IPS-18c (cell line): ENCODE data around the gene PMEL.
A peak's percentile ranks its signal among the peaks of the same experiment; 100 is the strongest.
"Not testable (repeated sequence)": the region's sequence is repeated elsewhere in the genome, so short reads cannot be mapped to it uniquely, and the experiment has no call there.

Experiments
- H3K4me3 ChIP-seq: 2 replicates; pipeline ENCODE4 v1.7.0; 2013; ENCODE audit warnings: low read depth, mild to moderate bottlenecking, low read length, moderate library complexity; ENCODE audit not compliant: insufficient read depth
- H3K9me3 ChIP-seq: one replicate; pipeline ENCODE4 v1.6.1; 2013; ENCODE audit warnings: mild to moderate bottlenecking, low read length, moderate library complexity; ENCODE audit not compliant: control insufficient read depth, insufficient read depth

Gene PMEL

DNA sequence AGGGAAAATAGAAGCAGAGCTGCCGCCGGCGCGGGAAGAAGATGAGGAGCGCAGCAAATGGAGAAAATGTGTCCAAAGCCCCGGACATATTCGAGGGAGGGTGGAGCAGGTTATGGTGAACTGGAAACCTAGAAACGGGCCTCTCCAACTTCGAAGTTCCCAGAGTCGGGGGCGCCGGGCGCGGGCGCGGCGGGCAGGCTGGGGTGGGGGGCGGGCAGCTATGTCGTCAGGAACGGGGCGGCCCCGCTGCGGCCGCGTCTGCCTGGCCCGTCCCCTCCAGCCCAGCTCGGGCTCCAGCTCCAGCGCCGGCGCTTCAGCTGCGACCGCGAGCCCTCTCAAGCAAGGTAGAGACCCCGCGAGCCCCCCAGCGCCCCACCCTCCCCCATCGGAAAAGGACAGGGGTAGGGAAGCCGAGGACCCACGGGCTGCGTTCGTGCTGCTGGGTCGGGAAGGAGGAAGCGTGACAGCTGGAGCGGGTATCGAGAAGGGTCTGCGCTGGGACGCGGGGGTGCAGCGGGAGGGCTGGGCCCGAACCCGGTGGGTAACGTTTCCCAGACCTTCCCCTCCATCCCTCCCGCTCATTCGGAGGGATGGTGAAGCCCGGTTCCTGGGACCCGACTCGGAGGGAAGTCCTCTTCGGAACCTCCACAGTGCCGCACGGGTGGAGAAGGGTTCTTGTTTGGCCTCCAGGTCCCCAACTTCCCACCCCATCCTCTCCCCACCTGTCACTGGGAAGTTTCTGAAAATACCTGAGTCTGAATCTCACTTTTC, 33.9 kb downstream of the PMEL start:
- peak overlapping the region; percentile 63 for H3K4me3 ChIP-seq

DNA sequence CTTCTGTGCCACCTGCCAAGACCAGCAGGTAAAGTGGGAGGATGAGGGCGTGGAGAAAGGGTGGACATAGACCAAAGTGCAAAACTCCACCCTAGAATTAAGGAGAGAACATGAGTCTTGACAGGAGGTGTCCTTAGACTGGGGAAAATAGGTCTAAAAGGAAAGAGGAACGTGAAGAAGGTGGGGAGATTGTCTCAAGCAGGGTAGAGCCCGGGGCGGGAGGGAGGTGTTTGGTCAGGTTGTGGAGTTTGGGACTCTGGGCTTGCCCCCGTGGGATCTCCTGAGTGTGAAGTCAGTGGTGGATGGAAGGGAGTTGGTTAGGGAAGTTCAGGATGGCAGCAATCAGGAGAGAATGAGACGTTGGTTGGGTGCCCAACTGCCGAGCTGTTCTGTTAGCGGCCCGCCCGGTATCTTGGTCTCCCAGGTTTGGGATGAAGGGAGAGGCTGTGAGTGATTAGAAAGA, 34.5 kb downstream of the PMEL start:
- H3K4me3 ChIP-seq: peak overlapping the region; percentile 63
- no peaks in the 10 kb centered on the region for H3K9me3 ChIP-seq

More for the DNA sequence above, 33.9 kb downstream of the PMEL start:
- H3K9me3 ChIP-seq: no peaks in the 10 kb centered on the region

DNA sequence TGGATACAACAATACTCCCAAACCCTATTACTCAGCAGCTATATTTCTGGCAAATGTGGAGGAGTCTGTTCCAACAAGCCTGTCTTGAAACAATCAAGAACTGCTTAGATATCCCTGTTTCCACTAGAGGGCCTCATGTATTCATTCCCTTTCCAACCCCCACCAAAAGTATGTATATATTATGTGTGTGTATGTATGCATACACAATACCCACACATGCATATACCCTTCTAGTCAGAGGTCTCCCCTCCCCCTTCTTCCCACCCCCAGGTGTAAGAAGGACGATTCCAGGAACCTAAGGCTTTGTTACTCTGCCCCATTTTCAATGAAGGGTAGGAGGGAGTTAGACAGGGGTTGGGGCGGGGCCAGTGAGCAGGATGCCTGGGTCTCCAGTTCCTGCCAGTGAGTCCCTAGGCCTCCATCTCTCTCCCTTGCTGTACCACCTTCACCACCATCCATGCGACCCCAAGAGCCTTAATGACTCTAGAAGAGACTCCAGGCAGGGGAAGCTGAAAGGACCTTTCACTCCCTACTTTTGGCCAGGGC, 35.0 kb downstream of the PMEL start, which contains the start of gene DGKA:
Gene DGKA, plus strand, starts transcription at position 392 of the 546 bp plus-strand sequence. CDS start 5,342 bp downstream, outside the sequence.
- peak within 1 kb of the TSS; percentile 63 for H3K4me3 ChIP-seq
- H3K9me3 ChIP-seq: no peaks in the 10 kb centered on the region

DNA sequence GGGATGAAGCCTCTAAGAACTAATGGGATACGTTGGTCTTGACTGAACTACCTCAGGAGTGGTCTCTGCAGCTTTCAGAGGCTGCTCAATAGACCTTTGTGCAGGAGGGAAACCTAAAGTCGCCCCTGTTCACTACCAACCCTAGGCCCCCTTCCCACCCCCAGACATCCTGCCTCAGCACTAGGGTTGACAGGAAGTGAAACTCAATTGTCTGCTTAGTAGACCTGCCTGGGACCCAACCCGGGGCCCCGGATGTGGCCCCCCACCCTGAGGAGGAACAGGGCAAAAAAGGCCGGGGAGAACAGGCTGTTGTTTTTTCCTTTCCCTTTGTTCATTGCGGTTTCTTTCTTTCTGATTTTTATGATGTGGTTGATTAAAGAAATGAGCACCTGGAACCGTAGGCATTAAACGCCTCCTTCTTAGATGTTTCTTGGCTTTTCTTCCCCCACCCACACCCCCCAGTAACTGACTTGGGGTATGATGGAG, 36.5 kb downstream of the PMEL start:
- no peaks in the 10 kb centered on the region for H3K9me3 ChIP-seq

DNA sequence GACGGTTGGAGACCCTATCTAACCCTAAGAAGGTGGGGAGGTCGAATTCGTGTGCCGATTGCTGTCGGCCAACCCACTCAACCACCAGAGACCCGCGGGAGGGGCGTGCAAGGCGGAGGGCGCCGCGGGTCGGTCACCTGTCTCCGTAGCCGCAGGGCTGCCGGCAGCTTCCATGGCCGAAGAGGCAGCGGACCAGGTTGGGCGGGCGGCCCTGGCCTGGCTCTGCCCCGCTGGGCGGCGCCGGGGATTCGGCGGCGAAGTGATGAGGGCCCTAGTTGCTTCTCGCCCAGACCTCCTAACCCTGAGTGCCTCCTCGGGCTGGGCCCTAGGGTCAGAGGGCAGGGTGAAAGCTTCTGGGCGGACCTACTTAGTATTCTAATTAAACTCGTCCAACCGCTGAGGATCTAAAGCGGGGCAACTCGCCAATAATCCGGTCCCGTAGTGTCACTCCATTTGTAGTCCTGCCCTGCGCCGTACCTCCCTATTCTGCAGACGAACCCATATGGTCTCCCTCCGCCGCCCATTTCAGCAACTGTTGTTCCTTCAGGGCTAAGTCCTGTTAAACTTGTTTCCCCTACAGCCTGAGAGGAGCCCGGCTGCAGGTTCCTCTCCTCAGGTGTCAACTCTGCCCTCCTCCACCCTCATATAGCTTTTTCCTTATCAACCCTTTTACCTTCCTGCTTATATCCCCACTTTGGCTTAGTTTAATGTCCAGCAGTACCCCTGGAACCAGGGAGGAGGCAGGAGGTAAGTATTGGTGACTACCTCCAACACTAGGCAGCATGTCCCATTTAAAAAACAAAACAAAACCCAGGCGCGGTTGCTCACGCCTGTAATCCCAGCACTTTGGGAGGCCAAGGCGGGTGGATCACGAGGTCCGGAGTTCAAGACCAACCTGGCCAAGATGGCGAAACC, 38.0 kb downstream of the PMEL start, which contains the start of gene PYM1:
Gene PYM1, minus strand, starts transcription at position 307 of the 915 bp plus-strand sequence. Its CDS starts 133 bp downstream, at position 174.
- Histone ChIP-seq H3K9me3 (no peaks in the 10 kb centered on the region), H3K4me3 (peak within 1 kb of the TSS; percentile 77)

More for the DNA sequence above, 36.5 kb downstream of the PMEL start:
- no peak overlapping the region for H3K4me3 ChIP-seq

DNA sequence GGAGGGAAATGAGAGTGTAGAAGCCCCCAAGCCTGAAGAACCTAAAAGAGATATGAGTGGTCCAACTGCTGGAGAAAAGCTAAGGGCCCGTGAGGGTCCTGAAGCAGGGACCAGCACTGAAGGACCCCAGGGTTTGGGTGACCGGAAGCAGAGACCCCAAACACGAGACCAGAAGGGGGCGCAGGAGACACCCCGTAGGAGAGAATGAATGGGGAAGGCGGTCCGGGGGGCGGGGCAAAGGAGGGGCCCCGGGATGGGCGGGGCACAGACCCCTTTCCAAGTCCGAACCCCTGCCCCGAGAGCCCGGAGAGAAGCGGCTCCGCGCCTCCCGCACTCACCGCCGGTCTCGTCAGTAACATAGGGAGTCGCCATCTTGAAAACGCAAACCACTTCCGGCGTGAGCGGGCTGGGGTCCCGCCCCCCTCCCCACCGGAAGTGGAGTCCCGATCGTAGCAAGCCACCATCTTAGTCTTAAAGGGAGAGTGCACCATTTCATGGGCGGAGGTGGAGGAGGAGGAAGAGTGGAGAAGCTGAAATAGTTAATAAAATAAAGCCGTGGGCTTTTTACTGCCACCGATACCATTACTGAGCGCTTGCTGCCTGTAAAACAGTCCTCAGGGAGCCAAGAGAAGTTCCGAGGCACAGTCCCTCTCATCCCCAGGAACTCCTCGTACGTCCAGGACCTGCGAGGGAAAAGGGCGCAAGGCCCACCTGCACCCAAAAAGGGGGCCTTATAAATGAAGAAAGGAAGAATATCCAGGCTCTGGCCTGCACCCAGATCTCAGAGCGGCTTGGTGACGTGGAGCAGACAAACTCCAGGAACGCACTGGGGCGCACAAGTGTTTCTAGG, 38.9 kb downstream of the PMEL start:
- Histone ChIP-seq H3K4me3 (peak overlapping the region; percentile 77), H3K9me3 (no peaks in the 10 kb centered on the region)

DNA sequence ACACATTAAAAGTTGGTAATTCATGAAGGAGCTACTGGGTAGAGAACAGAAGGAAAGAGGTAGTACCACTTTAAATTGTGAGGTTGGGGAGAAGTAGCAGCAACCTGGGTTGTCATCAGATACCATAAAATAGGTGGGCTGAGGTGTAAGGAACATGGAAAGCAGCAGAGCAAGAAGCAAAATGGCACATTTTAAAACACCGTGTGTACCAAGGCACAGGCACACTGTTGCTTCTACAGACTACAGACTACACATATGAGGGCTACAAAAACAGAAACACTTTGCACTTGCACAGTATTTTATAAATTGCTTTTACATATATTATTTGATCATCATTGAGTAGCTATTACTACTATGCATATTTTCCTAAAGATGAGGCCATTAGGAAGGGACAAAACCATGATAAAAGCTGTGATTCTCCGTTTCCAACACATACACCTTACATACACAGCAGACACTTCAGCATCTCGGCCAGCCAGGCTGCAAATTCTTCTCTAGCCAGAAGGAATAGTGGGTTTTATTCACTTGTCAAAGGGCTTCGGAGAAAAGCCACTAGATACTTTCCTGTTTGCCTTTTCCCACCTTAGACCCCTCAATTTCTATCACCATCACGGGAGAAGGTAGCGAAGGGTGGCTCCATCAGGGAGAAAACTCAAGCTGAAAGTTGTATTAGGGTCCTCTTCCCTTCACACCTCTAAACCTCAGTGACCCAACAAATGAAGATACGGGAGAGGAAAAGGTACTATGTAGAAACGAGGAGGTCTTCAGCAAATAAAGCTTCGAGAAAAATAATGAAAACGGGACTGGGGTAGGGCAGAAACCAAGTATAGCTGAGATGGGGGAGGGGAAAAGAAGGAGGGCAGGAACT, 39.7 kb downstream of the PMEL start:
- peak overlapping the region; percentile 77 for H3K4me3 ChIP-seq
- H3K9me3 ChIP-seq: no peaks in the 10 kb centered on the region

DNA sequence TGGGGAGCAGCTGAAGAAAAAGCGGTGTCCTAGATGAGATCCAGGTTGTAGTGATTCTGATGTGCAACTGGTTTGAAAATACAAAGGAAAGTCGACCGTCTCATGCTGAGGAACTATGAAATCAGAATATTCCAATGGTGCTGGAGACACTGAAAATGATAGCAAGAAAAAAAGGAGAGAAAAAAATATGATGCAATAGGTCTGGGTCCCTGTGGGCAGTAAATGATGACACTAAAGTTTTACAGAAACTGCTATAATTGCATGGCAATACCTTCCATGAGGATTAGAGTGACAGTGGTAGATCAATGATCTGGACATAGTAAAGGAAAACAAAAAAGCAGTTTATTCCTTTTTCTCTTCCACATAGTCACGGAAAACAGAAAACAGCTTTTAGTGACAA, 40.5 kb downstream of the PMEL start:
- no peaks in the 10 kb centered on the region for H3K9me3 ChIP-seq
- no peak overlapping the region for H3K4me3 ChIP-seq

DNA sequence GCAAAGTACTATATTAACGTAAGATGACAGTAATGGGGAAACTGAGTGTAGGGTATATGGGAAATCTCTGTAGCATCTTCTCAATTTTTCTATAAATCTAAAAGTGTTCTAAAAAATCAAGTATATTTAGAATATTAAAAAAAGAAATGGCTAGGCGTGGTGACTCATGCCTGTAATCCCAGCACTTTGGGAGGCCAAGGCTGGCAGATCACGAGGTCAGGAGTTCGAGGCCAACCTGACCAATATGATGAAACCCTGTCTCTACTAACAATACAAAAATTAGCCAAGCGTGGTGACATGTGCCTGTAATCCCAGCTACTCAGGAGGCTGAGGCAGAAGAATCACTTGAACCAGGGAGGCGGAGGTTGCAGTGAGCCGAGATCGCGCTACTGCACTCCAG, 42.2 kb downstream of the PMEL start:
- H3K9me3 ChIP-seq: not testable (repeated sequence)

DNA sequence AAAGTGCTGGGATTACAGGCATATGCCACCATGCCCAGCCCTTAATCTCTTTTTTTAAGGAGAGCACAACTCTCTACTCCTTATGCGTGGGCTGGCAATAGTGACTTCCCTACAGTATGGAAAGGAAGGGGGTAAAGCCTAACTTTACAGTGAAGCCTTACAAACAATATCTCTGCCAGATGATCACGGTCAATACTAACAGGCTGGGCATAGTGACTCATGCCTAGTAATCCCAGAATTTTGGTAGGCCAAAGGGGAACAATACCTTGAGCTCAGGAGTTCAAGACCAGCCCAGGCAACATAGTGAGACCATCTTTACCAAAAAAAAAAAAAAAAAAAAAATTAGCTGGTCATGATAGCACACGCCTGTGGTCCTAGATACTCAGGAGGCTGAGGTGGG, 43.7 kb downstream of the PMEL start:
- Histone ChIP-seq H3K9me3 (no peaks in the 10 kb centered on the region), H3K4me3 (no peak overlapping the region)

More for the DNA sequence above, 42.2 kb downstream of the PMEL start:
- not testable (repeated sequence) for H3K4me3 ChIP-seq

DNA sequence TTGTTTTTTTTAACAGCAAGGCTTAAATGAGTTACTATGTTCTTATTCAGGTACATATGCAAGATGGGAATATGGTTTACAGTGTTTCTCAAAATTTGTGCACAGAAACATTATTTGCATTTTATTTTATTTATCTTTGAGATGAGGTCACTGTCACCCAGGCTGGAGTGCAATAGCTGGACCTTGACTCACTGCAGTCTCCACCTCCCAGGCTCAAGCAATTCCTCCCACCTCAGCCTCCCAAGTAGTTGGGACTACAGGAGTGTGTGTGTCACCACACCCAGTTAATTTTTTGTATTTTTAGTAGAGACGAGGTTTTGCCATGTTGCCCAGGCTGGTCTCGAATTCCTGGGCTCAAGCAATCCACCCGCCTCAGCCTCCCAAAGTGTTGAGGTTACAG, 46.8 kb downstream of the PMEL start:
- H3K4me3 ChIP-seq, H3K9me3 ChIP-seq: not testable (repeated sequence)

DNA sequence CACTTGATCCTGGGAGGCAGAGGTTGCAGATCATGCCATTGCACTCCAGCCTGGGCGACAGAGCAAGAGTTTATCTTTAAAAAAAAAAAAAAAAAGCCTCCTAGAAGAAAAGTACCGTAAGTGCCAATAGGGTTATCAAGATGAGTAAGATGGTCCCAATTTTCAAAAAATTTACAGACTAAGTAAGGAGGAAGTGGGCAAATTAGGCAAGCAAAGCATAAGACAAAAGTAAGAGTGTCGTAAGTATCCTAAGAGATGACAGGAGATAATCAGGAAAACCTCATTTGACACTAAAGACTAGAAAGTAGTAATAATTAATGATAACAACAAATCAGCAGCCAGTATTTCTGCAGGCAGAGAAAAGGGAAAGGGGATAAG, 50.4 kb downstream of the PMEL start:
- H3K4me3 ChIP-seq: no peak overlapping the region
- H3K9me3 ChIP-seq: no peaks in the 10 kb centered on the region

DNA sequence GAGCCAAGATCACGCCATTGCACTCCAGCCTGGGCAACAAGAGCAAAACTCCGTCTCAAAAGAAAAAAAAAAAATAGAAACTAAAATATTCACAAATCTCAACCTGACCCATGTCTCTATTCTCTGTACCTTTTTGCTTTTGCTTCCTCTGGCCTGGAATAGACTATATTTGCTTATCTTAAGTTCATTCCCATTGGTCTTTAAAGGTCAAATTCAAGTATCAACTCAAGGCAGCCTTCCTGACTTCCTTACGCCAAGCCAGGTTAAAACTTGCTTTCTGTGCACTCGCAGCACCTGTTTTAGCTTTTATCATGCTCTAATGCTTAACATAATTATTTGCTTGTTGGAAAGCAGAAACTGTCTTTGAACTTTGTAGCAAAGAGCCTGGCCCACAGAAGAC, 52.9 kb downstream of the PMEL start:
- no peaks in the 10 kb centered on the region for H3K9me3 ChIP-seq
- no peak overlapping the region for H3K4me3 ChIP-seq

DNA sequence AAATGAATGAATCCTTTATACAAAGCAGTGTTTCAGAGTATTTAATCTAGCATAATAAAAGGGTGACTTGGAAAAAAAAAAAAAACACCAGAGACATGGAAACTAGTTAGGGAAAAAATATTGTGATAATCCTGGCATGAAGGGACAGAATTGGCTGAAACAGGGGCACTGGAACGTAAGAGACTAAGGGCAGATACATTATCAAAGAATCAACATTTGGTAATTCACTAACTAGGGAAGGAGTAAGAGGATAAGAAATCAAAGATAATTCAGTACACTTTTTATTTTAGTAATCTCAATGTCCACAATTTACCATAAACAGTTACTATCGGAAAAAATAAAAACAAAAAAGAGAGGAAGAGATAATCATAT, 56.3 kb downstream of the PMEL start:
- Histone ChIP-seq H3K9me3 (no peaks in the 10 kb centered on the region), H3K4me3 (no peak overlapping the region)

DNA sequence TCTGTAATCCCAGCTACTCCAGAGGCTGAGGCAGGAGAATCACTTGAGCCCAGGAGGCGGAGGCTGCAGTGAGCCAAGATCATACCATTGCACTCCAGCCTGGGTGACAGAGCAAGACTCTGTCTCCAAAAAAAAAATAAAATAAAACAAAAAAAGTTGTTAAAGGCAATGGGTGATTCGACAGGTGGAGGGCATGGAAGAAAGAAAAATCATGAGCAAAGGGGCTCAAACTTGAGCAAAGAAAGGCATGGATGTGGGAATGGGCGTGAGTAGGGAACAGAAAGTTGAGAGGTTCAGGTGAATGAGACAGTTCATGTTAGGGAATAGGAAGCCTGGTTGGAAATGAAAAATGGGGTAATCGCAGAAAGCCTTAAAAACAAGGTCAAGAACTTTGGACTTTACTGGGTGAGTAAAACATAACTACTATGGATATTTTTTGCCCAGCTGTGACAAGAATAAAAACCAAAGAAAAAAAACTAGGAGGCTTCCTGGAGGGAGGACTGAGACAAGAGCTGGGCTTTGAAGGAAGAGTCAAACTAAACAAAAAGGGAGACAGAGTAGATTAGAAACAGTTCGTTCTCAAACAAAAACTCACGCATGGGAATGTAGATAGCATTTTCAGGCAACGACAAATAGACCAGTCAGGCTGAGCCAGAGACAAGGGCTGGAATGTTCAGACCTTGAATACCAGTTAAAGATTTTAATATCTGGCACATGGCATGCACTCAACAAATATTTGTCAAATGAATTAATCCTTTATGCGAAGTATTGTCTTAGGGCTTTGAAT, 56.9 kb downstream of the PMEL start:
- Histone ChIP-seq H3K4me3 (no peak overlapping the region), H3K9me3 (no peaks in the 10 kb centered on the region)
